HepG2 (cell line): ENCODE data around the gene CAPN10. TPM values are rescaled to one million over a fixed set of nuclear protein-coding genes. Genes with fewer than 3 reads are reported as not detected.

Experiments
- ATAC-seq: fragments of 200-7000 bp; cut with Tn5 transposase; 3 replicates; pipeline ENCODE4 v1.9.1; 2020; ENCODE audit warnings: mild to moderate bottlenecking, moderate library complexity
- BruUV-seq: library from RNA; stranded (reverse); fragments of 400-500 nt; replicated peaks from 2 replicates; lab custom pipeline; 2021; lab: Mats Ljungman, UMichigan
- CTCF ChIA-PET: fragments of 300-600 bp; formaldehyde crosslinking; extraction: SDS; loops from one replicate; lab custom pipeline; 2021; ENCODE audit warnings: low total read pairs, inconsistent platforms, low intra/inter-chr PET ratio; lab: Yijun Ruan, JAX
- POLR2A ChIA-PET: fragments of 350-600 bp; sonication (Branson Sonifier 250); formaldehyde crosslinking; loops from one replicate; lab custom pipeline; 2020; ENCODE audit warnings: antibody characterized with exemption, inconsistent platforms; lab: Yijun Ruan, JAX
- DNase-seq: peaks from one replicate; pipeline ENCODE4 v3.0.0-alpha.2; 2015; ENCODE audit warnings: low spot score
- FAIRE-seq: peaks from 3 replicates; lab custom pipeline; 2011; peaks lifted over from hg19 to GRCh38; lab: Jason Lieb, UNC
- H2AFZ ChIP-seq: one replicate; pipeline ENCODE4 v1.6.1; 2011; ENCODE audit warnings: low read length, inconsistent platforms
- H3K27ac ChIP-seq: fragments of 300-600 bp; 3 replicates; pipeline ENCODE4 v1.8.0; 2011; ENCODE audit warnings: mixed run types, mild to moderate bottlenecking, mixed read lengths, low read length, inconsistent platforms; ENCODE audit not compliant: insufficient read depth; ENCODE audit errors: extremely low read length
- H3K27me3 ChIP-seq, 2 experiments: fragments of 200-600 bp in 1 of 2; 2 replicates in 1 of 2; 3 replicates in 1 of 2; pipeline versions ENCODE4 v1.6.0 to v1.8.0; 2011; ENCODE audit warnings: low read length in 2 of 2, mild to moderate bottlenecking in 2 of 2, moderate library complexity in 2 of 2, inconsistent platforms in 1 of 2; ENCODE audit not compliant: insufficient read depth in 2 of 2, control insufficient read depth in 1 of 2
- H3K36me3 ChIP-seq, 2 experiments: fragments of 200-600 bp in 1 of 2; replicated peaks in 1 of 2; 2 replicates in 1 of 2; 3 replicates in 1 of 2; pipeline versions ENCODE4 v1.5.1 to v1.8.0; 2011; ENCODE audit warnings: low read length in 2 of 2, inconsistent platforms in 1 of 2; ENCODE audit not compliant: insufficient read depth in 2 of 2, control insufficient read depth in 1 of 2
- H3K4me1 ChIP-seq: 2 replicates; pipeline ENCODE4 v1.5.1; 2012; ENCODE audit warnings: low read length, inconsistent platforms; ENCODE audit not compliant: insufficient read depth
- H3K4me2 ChIP-seq: 2 replicates; pipeline ENCODE4 v1.6.0; 2011; ENCODE audit warnings: low read depth, low read length, inconsistent platforms
- H3K4me3 ChIP-seq, 3 experiments: fragments of 200-600 bp in 1 of 3; sonication (generic), shearing (Covaris generic) in 1 of 3; replicated peaks in 1 of 3; 2 replicates each; pipeline ENCODE4 v1.5.1; 2011 to 2016; ENCODE audit warnings: low read length in 3 of 3, inconsistent platforms in 2 of 3, low read depth in 2 of 3, mild to moderate bottlenecking in 2 of 3, control low read depth in 1 of 3, mixed read lengths in 1 of 3; ENCODE audit not compliant: insufficient read depth in 1 of 3
- H3K79me2 ChIP-seq: one replicate; pipeline ENCODE4 v1.6.1; 2011; ENCODE audit warnings: low read length, inconsistent platforms; ENCODE audit not compliant: insufficient read depth
- H3K9ac ChIP-seq: 2 replicates; pipeline ENCODE4 v1.6.0; 2011; ENCODE audit warnings: mild to moderate bottlenecking, low read depth, low read length, inconsistent platforms; ENCODE audit not compliant: insufficient read depth
- H3K9me3 ChIP-seq: 2 replicates; pipeline ENCODE4 v1.5.1; 2012; ENCODE audit warnings: mild to moderate bottlenecking, low read length
- H4K20me1 ChIP-seq: 2 replicates; pipeline ENCODE4 v1.6.0; 2011; ENCODE audit warnings: inconsistent platforms, mild to moderate bottlenecking, low read length, moderate library complexity; ENCODE audit not compliant: insufficient read depth
- CENPT ChIP-seq: sonication (generic); formaldehyde crosslinking; IDR thresholded peaks from 2 replicates; pipeline ENCODE4 v1.8.0; 2022; ENCODE audit warnings: low read depth, mild to moderate bottlenecking, moderate library complexity, missing genetic modification reagents
- GFI1 ChIP-seq: sonication (generic); formaldehyde crosslinking; IDR thresholded peaks from 2 replicates; pipeline ENCODE4 v1.5.0; 2020; ENCODE audit warnings: missing genetic modification reagents, mild to moderate bottlenecking, borderline replicate concordance
- MEF2D ChIP-seq: sonication (generic); formaldehyde crosslinking; IDR thresholded peaks from 2 replicates; pipeline ENCODE4 v1.5.1; 2020; ENCODE audit warnings: mild to moderate bottlenecking, missing genetic modification reagents
- SAFB2 ChIP-seq: sonication (generic); formaldehyde crosslinking; IDR thresholded peaks from 2 replicates; pipeline ENCODE4 v1.5.1; 2020; ENCODE audit warnings: missing genetic modification reagents, low read depth, mild to moderate bottlenecking, borderline replicate concordance
- ZNF121 ChIP-seq: sonication (generic); formaldehyde crosslinking; IDR thresholded peaks from 2 replicates; pipeline ENCODE4 v1.5.0; 2020; ENCODE audit warnings: mild to moderate bottlenecking, missing genetic modification reagents
- WGBS: methylation state at CpG from one replicate; pipeline ENCODE4 v1.1.6; 2017; ENCODE audit warnings: low lambda C conversion rate; 5-methylcytosine and 5-hydroxymethylcytosine counted together
- in situ Hi-C: cut with HindIII; loops from 2 replicates; pipeline ENCODE4 v1.10.0; 2017; ENCODE audit warnings: low pct_unique_long_range_greater_than_20kb; ENCODE audit not compliant: extremely low pct_ligation_motif_present
- intact Hi-C: fragments of 100-400 bp; cut with micrococcal nuclease; formaldehyde crosslinking; loops from one replicate; pipeline ENCODE4 v1.10.0; 2022; ENCODE audit not compliant: unreplicated experiment
- polyA plus RNA-seq, 8 experiments: library from polyadenylated mRNA; depleted of rRNA in 3 of 8; stranded (reverse) in 7 of 8; unstranded in 1 of 8; fragments of >200 nt; fragmentation: Illumina TruSeq in 4 of 8; extraction: Trizol in 4 of 8; gene quantifications; 2 replicates each; pipeline versions ENCODE4 v1.2.1 to v1.2.3, GENCODE V29; 2011 to 2016; ENCODE audit warnings: low read depth in 4 of 8, missing spikeins in 1 of 8, mixed read lengths in 1 of 8; ENCODE audit not compliant: insufficient read depth in 1 of 8
- total RNA-seq, 5 experiments: library from RNA; depleted of rRNA; stranded (reverse); fragments of >200 nt; fragmentation: Illumina TruSeq; extraction: Trizol; gene quantifications; 2 replicates each; pipeline ENCODE4 v1.2.3, GENCODE V29; 2016; ENCODE audit warnings: low read depth in 1 of 5
- TF ChIP-seq, protein P1 (sequence below): sonication (generic); formaldehyde crosslinking; IDR thresholded peaks from 2 replicates; pipeline ENCODE4 v1.8.0; 2022; ENCODE audit warnings: missing genetic modification reagents, mild to moderate bottlenecking, moderate library complexity, borderline replicate concordance
- TF ChIP-seq, protein P2 (sequence below): sonication (generic); formaldehyde crosslinking; IDR thresholded peaks from 2 replicates; pipeline ENCODE4; 2020; ENCODE audit warnings: missing genetic modification reagents, mild to moderate bottlenecking, borderline replicate concordance

Gene CAPN10
- total and polyA plus RNA-seq, 2 of the 13 experiments (the other 11 are each of a cell fraction or from before 2014, with no cell fraction given), result 27.6 to 32.4 TPM

DNA sequence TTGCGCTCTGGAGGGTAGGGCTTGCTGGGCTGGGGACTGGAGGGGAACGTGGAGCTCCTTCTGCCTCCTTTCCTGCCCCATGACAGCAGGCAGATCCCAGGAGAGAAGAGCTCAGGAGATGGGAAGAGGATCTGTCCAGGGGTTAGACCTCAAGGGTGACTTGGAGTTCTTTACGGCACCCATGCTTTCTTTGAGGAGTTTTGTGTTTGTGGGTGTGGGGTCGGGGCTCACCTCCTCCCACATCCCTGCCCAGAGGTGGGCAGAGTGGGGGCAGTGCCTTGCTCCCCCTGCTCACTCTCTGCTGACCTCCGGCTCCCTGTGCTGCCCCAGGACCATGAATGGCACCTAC is 43.1 kb downstream of the CAPN10 start:
- no peaks in the 10 kb centered on the region for H4K20me1 ChIP-seq
- ATAC-seq, result no peak
- no peak overlapping the region for H3K9ac ChIP-seq
- CTCF ChIA-PET, result no interaction called here
- peaks cover 40% of the 10 kb centered on the region for H3K4me1 ChIP-seq
- TF ChIP-seq, protein P1, sequence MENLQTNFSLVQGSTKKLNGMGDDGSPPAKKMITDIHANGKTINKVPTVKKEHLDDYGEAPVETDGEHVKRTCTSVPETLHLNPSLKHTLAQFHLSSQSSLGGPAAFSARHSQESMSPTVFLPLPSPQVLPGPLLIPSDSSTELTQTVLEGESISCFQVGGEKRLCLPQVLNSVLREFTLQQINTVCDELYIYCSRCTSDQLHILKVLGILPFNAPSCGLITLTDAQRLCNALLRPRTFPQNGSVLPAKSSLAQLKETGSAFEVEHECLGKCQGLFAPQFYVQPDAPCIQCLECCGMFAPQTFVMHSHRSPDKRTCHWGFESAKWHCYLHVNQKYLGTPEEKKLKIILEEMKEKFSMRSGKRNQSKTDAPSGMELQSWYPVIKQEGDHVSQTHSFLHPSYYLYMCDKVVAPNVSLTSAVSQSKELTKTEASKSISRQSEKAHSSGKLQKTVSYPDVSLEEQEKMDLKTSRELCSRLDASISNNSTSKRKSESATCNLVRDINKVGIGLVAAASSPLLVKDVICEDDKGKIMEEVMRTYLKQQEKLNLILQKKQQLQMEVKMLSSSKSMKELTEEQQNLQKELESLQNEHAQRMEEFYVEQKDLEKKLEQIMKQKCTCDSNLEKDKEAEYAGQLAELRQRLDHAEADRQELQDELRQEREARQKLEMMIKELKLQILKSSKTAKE (CRISPR knock-in tag), result no peak
- TF ChIP-seq CENPT (CRISPR knock-in tag) (no peak), ZNF121 (CRISPR knock-in tag) (no peak), GFI1 (CRISPR knock-in tag) (no peak), MEF2D (CRISPR knock-in tag) (no peak), SAFB2 (CRISPR knock-in tag) (no peak)
- TF ChIP-seq, protein P2, sequence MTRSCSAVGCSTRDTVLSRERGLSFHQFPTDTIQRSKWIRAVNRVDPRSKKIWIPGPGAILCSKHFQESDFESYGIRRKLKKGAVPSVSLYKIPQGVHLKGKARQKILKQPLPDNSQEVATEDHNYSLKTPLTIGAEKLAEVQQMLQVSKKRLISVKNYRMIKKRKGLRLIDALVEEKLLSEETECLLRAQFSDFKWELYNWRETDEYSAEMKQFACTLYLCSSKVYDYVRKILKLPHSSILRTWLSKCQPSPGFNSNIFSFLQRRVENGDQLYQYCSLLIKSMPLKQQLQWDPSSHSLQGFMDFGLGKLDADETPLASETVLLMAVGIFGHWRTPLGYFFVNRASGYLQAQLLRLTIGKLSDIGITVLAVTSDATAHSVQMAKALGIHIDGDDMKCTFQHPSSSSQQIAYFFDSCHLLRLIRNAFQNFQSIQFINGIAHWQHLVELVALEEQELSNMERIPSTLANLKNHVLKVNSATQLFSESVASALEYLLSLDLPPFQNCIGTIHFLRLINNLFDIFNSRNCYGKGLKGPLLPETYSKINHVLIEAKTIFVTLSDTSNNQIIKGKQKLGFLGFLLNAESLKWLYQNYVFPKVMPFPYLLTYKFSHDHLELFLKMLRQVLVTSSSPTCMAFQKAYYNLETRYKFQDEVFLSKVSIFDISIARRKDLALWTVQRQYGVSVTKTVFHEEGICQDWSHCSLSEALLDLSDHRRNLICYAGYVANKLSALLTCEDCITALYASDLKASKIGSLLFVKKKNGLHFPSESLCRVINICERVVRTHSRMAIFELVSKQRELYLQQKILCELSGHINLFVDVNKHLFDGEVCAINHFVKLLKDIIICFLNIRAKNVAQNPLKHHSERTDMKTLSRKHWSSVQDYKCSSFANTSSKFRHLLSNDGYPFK (CRISPR knock-in tag), result no peak
- TF ChIP-seq, all 625 proteins: peak for 0
- no TSS peak for BruUV-seq
- Histone ChIP-seq H3K36me3 (no peaks in the 10 kb centered on the region; a peak in 2 of 5 replicates), H3K27ac (no peak overlapping the region), H3K4me2 (no peak overlapping the region), H3K27me3 (no peaks in the 10 kb centered on the region), H3K4me3 (no peak overlapping the region), H3K9me3 (peaks cover 24% of the 10 kb centered on the region), H2AFZ (no peak overlapping the region), H3K79me2 (no peaks in the 10 kb centered on the region)
- FAIRE-seq (no peak), DNase-seq (no peak)
- 69% methylated on average over 3 of the region's 5 CpGs for WGBS
- in situ Hi-C loops, result no loop called here
- intact Hi-C loops, result no loop called here
- POLR2A ChIA-PET, result interaction anchor here (0.9 to 1.8 kb wide), 2 partner anchors 25 to 43 kb away, joined by 3 to 4 read pairs; partner anchors contain the start of gene CAPN10
